ENCODE results near the gene PRKCZ. TPM values are rescaled to one million over a fixed set of nuclear protein-coding genes. Genes with fewer than 3 reads are reported as not detected.

PRKCZ gene
- polyA plus RNA-seq, 2 donors = 21.2 to 34.3 TPM

- peaks cover 2 to 10% of the 10 kb centered on the region in 2 donors for H3K36me3 ChIP-seq (ENCODE audit: control insufficient read depth in 2 of 2, insufficient read depth in 2 of 2, low read length in 1 of 2)
- no peak overlapping the region for H3K27ac ChIP-seq (ENCODE audit: low read depth in 2 of 2, low read length in 1 of 2)
- H3K9me3 ChIP-seq (ENCODE audit: control insufficient read depth in 2 of 2, insufficient read depth in 1 of 2, low read depth in 1 of 2, low read length in 1 of 2) = no peaks in the 10 kb centered on the region
- H3K4me1 ChIP-seq (ENCODE audit: control insufficient read depth in 2 of 2, insufficient read depth in 2 of 2, low read length in 1 of 2) = peaks cover 3 to 10% of the 10 kb centered on the region in 2 donors
- WGBS, 2 donors = 94 to 97% methylated on average over 21 of the region's 21 CpGs
- no peaks in the 10 kb centered on the region for H3K27me3 ChIP-seq (ENCODE audit: control insufficient read depth in 1 of 2, insufficient read depth in 2 of 2, low read length in 2 of 2)
- no peak overlapping the region for H3K4me3 ChIP-seq (ENCODE audit: low read depth in 1 of 2, low read length in 2 of 2)
Measured at GRCh38 chr1:2154022-2154421, 103.8 kb downstream of the PRKCZ start.

- Histone ChIP-seq H3K36me3 (ENCODE audit: control insufficient read depth in 2 of 2, insufficient read depth in 2 of 2, low read length in 1 of 2) (peaks cover 2 to 14% of the 10 kb centered on the region in 2 donors), H3K4me3 (ENCODE audit: low read depth in 1 of 2, low read length in 2 of 2) (no peak overlapping the region)
- 98 to 99% methylated on average over 10 of the region's 10 CpGs for WGBS, 2 donors
Measured at GRCh38 chr1:2155147-2155598, 105.0 kb downstream of the PRKCZ start.

GRCh38 chr1:2155788-2156187 lies 105.6 kb downstream of the PRKCZ start:
- Histone ChIP-seq H3K27ac (ENCODE audit: low read depth in 2 of 2, low read length in 1 of 2) (no peak overlapping the region), H3K4me3 (ENCODE audit: low read depth in 1 of 2, low read length in 2 of 2) (no peak overlapping the region), H3K27me3 (ENCODE audit: control insufficient read depth in 1 of 2, insufficient read depth in 2 of 2, low read length in 2 of 2) (no peaks in the 10 kb centered on the region), H3K4me1 (ENCODE audit: control insufficient read depth in 2 of 2, insufficient read depth in 2 of 2, low read length in 1 of 2) (peaks cover 3 to 10% of the 10 kb centered on the region in 2 donors), H3K9me3 (ENCODE audit: control insufficient read depth in 2 of 2, insufficient read depth in 1 of 2, low read depth in 1 of 2, low read length in 1 of 2) (no peaks in the 10 kb centered on the region), H3K36me3 (ENCODE audit: control insufficient read depth in 2 of 2, insufficient read depth in 2 of 2, low read length in 1 of 2) (peaks cover 2 to 16% of the 10 kb centered on the region in 2 donors)
- 89 to 94% methylated on average over 6 of the region's 6 CpGs for WGBS, 2 donors

More at GRCh38 chr1:2155147-2155598, 105.0 kb downstream of the PRKCZ start:
- H3K27ac ChIP-seq (ENCODE audit: low read depth in 2 of 2, low read length in 1 of 2) = no peak overlapping the region
- H3K9me3 ChIP-seq (ENCODE audit: control insufficient read depth in 2 of 2, insufficient read depth in 1 of 2, low read depth in 1 of 2, low read length in 1 of 2) = no peaks in the 10 kb centered on the region
- H3K4me1 ChIP-seq (ENCODE audit: control insufficient read depth in 2 of 2, insufficient read depth in 2 of 2, low read length in 1 of 2) = peaks cover 3 to 10% of the 10 kb centered on the region in 2 donors
- H3K27me3 ChIP-seq (ENCODE audit: control insufficient read depth in 1 of 2, insufficient read depth in 2 of 2, low read length in 2 of 2) = no peaks in the 10 kb centered on the region

GRCh38 chr1:2156866-2157265 lies 106.7 kb downstream of the PRKCZ start:
- Histone ChIP-seq H3K9me3 (ENCODE audit: control insufficient read depth in 2 of 2, insufficient read depth in 1 of 2, low read depth in 1 of 2, low read length in 1 of 2) (no peaks in the 10 kb centered on the region), H3K27me3 (ENCODE audit: control insufficient read depth in 1 of 2, insufficient read depth in 2 of 2, low read length in 2 of 2) (no peaks in the 10 kb centered on the region), H3K27ac (ENCODE audit: low read depth in 2 of 2, low read length in 1 of 2) (no peak overlapping the region), H3K4me3 (ENCODE audit: low read depth in 1 of 2, low read length in 2 of 2) (no peak overlapping the region), H3K4me1 (ENCODE audit: control insufficient read depth in 2 of 2, insufficient read depth in 2 of 2, low read length in 1 of 2) (peaks cover 3 to 10% of the 10 kb centered on the region in 2 donors), H3K36me3 (ENCODE audit: control insufficient read depth in 2 of 2, insufficient read depth in 2 of 2, low read length in 1 of 2) (peaks cover 2 to 14% of the 10 kb centered on the region in 2 donors)
- WGBS, 2 donors = 85 to 89% methylated on average over 8 to 9 of the region's 9 CpGs

GRCh38 chr1:2157856-2158255 lies 107.6 kb downstream of the PRKCZ start:
- peaks cover 0 to 5% of the 10 kb centered on the region in 2 donors for H3K4me1 ChIP-seq (ENCODE audit: control insufficient read depth in 2 of 2, insufficient read depth in 2 of 2, low read length in 1 of 2)
- WGBS, 2 donors = 89 to 93% methylated on average over 19 of the region's 19 CpGs
- H3K27me3 ChIP-seq (ENCODE audit: control insufficient read depth in 1 of 2, insufficient read depth in 2 of 2, low read length in 2 of 2) = no peaks in the 10 kb centered on the region
- no peaks in the 10 kb centered on the region for H3K9me3 ChIP-seq (ENCODE audit: control insufficient read depth in 2 of 2, insufficient read depth in 1 of 2, low read depth in 1 of 2, low read length in 1 of 2)
- H3K4me3 ChIP-seq (ENCODE audit: low read depth in 1 of 2, low read length in 2 of 2) = no peak overlapping the region
- H3K36me3 ChIP-seq (ENCODE audit: control insufficient read depth in 2 of 2, insufficient read depth in 2 of 2, low read length in 1 of 2) = peaks cover 2 to 11% of the 10 kb centered on the region in 2 donors
- no peak overlapping the region for H3K27ac ChIP-seq (ENCODE audit: low read depth in 2 of 2, low read length in 1 of 2)

GRCh38 chr1:2158272-2158671 lies 108.1 kb downstream of the PRKCZ start:
- Histone ChIP-seq H3K27me3 (ENCODE audit: control insufficient read depth in 1 of 2, insufficient read depth in 2 of 2, low read length in 2 of 2) (no peaks in the 10 kb centered on the region), H3K36me3 (ENCODE audit: control insufficient read depth in 2 of 2, insufficient read depth in 2 of 2, low read length in 1 of 2) (peaks cover 2 to 15% of the 10 kb centered on the region in 2 donors), H3K27ac (ENCODE audit: low read depth in 2 of 2, low read length in 1 of 2) (no peak overlapping the region), H3K4me3 (ENCODE audit: low read depth in 1 of 2, low read length in 2 of 2) (no peak overlapping the region), H3K9me3 (ENCODE audit: control insufficient read depth in 2 of 2, insufficient read depth in 1 of 2, low read depth in 1 of 2, low read length in 1 of 2) (no peaks in the 10 kb centered on the region), H3K4me1 (ENCODE audit: control insufficient read depth in 2 of 2, insufficient read depth in 2 of 2, low read length in 1 of 2) (peaks cover 0 to 2% of the 10 kb centered on the region in 2 donors)
- 91 to 93% methylated on average over 16 of the region's 16 CpGs for WGBS, 2 donors

- 92 to 93% methylated on average over 18 of the region's 18 CpGs for WGBS, 2 donors
- Histone ChIP-seq H3K27me3 (ENCODE audit: control insufficient read depth in 1 of 2, insufficient read depth in 2 of 2, low read length in 2 of 2) (no peaks in the 10 kb centered on the region), H3K4me3 (ENCODE audit: low read depth in 1 of 2, low read length in 2 of 2) (no peak overlapping the region), H3K4me1 (ENCODE audit: control insufficient read depth in 2 of 2, insufficient read depth in 2 of 2, low read length in 1 of 2) (no peaks in the 10 kb centered on the region), H3K36me3 (ENCODE audit: control insufficient read depth in 2 of 2, insufficient read depth in 2 of 2, low read length in 1 of 2) (peaks cover 2 to 13% of the 10 kb centered on the region in 2 donors), H3K9me3 (ENCODE audit: control insufficient read depth in 2 of 2, insufficient read depth in 1 of 2, low read depth in 1 of 2, low read length in 1 of 2) (no peaks in the 10 kb centered on the region), H3K27ac (ENCODE audit: low read depth in 2 of 2, low read length in 1 of 2) (no peak overlapping the region)
Measured at GRCh38 chr1:2159124-2159523, 108.9 kb downstream of the PRKCZ start.

GRCh38 chr1:2160451-2161300 lies 110.5 kb downstream of the PRKCZ start:
- H3K9me3 ChIP-seq (ENCODE audit: control insufficient read depth in 2 of 2, insufficient read depth in 1 of 2, low read depth in 1 of 2, low read length in 1 of 2) = no peaks in the 10 kb centered on the region

GRCh38 chr1:2163205-2163604 lies 113.0 kb downstream of the PRKCZ start:
- 84 to 87% methylated on average over 7 of the region's 7 CpGs for WGBS, 2 donors
- no peak overlapping the region for H3K27ac ChIP-seq (ENCODE audit: low read depth in 2 of 2, low read length in 1 of 2)
- H3K36me3 ChIP-seq (ENCODE audit: control insufficient read depth in 2 of 2, insufficient read depth in 2 of 2, low read length in 1 of 2) = peaks cover 2 to 14% of the 10 kb centered on the region in 2 donors
- no peaks in the 10 kb centered on the region for H3K9me3 ChIP-seq (ENCODE audit: control insufficient read depth in 2 of 2, insufficient read depth in 1 of 2, low read depth in 1 of 2, low read length in 1 of 2)
- no peak overlapping the region for H3K4me3 ChIP-seq (ENCODE audit: low read depth in 1 of 2, low read length in 2 of 2)
- H3K27me3 ChIP-seq (ENCODE audit: control insufficient read depth in 1 of 2, insufficient read depth in 2 of 2, low read length in 2 of 2) = no peaks in the 10 kb centered on the region
- no peaks in the 10 kb centered on the region for H3K4me1 ChIP-seq (ENCODE audit: control insufficient read depth in 2 of 2, insufficient read depth in 2 of 2, low read length in 1 of 2)

More at GRCh38 chr1:2160451-2161300, 110.5 kb downstream of the PRKCZ start:
- 91% methylated on average over 34 of the region's 34 CpGs for WGBS, 2 donors
- H3K27ac ChIP-seq (ENCODE audit: low read depth in 2 of 2, low read length in 1 of 2) = no peak overlapping the region
- no peaks in the 10 kb centered on the region for H3K27me3 ChIP-seq (ENCODE audit: control insufficient read depth in 1 of 2, insufficient read depth in 2 of 2, low read length in 2 of 2)
- H3K4me3 ChIP-seq (ENCODE audit: low read depth in 1 of 2, low read length in 2 of 2) = no peak overlapping the region
- peaks cover 2 to 16% of the 10 kb centered on the region in 2 donors for H3K36me3 ChIP-seq (ENCODE audit: control insufficient read depth in 2 of 2, insufficient read depth in 2 of 2, low read length in 1 of 2)
- no peaks in the 10 kb centered on the region for H3K4me1 ChIP-seq (ENCODE audit: control insufficient read depth in 2 of 2, insufficient read depth in 2 of 2, low read length in 1 of 2)

All from esophagus (tissue), 2 donors.